RPMI8226 (cell line): ENCODE measurements around the gene DDOST.
A peak's percentile ranks its signal among the peaks of the same experiment; 100 is the strongest.

Experiments used
- DNase-seq: peaks from one replicate; pipeline ENCODE4 v3.0.0-alpha.2; 2015

Gene DDOST

DNA sequence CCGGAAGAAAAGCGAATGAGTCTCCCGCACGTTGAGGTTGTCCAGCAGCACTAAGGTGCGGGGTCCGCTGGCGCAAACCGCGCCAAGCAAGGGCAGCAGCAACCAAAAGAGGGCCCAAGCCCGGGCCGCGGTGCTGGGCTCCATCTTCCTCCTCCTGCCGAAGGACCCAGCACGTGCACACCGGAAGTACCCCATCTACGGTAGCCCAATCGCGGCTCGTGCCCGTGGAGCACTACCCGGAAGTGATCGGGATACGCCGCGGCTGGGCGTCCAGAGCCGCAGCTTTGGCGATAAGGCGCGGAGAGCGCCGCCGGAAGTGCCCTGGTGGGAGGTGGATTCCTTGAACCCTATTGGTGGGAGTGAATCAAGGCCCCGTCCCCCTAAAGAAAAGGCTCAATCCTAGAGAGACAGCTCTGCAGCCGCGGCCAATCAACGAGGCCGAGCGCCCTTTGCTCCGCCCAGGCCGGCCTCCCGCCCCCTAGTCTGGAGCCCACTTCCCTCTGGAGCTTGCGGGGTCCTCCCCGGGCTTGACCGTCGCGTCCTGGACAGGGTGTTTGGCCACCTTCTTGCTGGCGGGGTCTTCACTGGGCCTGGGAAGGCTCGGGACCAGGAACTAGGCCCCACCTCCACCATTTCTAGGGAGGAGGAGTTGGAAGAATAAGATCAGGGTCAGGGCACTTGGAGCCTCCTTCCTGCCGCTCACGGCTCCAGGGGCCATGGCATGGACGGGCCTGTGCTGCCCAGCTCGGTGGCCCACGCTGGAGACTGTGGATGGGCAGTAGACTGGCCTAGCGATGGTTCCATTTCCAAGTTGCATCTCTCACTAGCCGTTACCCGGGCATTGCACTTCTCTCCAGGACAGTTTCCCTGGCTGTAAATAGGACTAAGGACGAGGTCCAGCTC is at the start of gene DDOST:
Gene DDOST, minus strand, starts transcription at position 163 of the 903 bp plus-strand sequence. Its CDS starts 19 bp downstream, at position 144.
- DNase-seq, result peak; percentile 100

DNA sequence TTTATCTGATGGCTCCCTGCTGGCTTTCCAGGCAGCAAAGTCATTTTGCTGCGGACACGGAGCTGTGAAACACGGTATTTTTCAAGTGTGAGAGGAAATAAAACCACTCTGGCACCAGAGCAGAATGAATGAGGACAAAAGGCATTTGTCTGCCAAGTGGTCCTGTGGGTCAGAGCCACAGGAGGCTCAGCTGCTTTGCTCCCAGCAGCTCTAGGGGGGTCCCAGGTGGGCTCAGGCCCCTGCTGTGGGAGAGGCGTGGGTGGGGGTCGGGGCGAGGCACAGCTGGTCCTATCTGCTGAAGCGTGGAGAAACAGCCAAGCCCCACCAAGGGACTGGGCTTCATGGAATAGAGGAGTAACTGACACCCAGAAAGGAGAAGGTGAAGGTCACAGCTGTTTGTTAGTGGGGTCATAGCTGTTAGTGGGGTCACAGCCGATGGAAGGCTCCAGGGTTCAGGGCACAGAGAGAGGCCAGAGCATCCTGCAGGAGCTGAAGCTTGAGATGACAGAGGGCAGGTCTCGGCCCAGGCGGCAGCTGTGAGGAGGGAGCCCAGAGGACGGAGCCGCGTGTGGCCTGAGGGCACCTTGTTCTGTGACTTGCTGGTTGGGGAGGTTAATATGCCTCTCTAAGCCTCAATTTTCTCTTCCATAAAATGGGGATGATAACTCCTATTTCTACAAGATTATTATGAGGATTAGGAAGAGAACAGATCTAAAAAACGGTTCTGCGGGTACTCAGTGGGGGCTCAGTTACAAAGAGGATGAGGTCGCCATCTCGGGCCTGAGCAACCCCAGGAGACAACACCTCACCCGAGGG is 49.5 kb upstream of the DDOST start:
- no peak for DNase-seq

DNA sequence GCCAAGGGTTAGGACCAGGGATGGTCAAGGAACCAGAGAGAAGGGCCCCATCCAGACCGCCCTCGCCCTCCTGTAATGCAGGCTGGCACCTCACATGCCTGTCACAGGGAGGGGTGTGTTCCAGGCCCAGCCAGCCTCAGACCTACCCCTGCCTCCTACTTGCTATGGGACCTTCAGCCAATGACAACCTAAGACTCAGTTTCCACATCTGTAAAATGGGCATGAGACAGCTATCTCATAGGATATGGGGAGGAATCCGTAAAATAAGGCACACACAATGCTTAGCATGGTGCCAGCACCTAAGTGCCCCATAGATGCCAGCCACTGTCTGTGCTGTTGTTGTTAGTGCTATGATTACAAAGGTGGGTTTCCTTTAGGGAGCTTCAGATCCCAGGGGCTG is 48.7 kb upstream of the DDOST start:
- DNase-seq, result no peak

DNA sequence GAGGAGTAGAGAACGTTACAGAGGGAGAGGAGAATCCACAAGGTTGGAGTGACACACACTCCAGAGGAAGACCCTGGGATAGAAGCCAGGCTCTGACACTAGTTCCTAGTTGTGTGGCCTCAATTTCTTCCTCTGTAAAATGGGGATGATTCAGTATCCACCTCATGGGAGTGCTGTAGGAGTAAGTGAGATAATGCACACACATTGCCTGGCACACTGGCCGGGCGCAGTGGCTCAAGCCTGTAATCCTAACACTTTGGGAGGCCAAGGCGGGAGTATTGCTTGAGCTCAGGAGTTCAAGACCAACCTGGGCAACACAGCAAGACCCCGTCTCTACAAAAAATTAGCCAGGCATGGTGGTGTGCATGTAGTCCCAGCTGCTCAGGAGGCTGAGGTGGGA is 47.7 kb upstream of the DDOST start:
- DNase-seq, result no peak

- no peak for DNase-seq
These were observed 46.9 kb upstream of the DDOST start for GRCh38 chr1:20708057-20708456.

DNA sequence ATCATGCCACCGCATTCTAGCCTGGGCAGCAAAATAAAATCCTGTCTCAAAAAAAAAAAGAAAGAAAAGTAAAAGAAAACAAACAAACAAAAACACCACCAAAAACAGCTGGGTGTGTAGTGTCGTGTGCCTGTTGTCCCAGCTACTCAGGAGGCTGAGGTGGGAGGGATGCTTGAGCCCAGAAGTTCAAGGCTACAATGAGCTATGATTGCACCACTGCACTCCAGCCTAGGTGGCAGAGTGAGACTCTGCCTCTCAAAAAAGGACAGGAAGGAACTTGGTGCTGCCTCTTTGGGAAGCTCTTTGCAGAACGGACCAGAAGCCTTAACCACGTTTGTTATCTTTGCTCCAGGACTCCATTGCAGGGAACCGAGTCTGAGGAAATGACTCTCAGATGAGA is 45.7 kb upstream of the DDOST start:
- no peak for DNase-seq

DNA sequence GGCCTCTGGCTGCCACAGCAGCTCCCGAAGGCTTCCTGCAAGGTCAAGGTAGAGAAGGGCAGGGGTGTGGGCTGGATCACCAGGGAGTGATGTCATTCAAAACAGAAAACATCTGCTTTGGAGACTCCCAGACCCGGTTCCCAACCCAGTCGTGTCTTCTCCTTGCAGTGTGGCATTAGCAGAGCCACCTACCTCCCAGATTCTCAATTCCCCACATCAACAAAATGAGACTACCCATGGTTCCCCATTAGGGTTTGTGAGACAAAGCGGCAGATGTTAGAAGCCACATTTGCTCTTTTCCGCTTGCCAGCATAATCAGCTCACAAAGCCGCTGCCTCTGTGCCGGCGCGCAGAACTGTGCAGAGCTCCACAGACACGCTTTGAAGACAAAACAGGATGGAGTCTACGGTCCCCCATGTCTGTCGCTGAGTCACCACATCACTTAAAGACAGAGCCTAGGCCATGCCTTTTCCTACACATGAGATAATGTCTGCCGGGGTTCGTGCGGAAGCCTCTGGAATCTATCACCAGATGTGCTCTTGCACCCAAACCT is 44.1 kb upstream of the DDOST start:
- DNase-seq, result no peak

DNA sequence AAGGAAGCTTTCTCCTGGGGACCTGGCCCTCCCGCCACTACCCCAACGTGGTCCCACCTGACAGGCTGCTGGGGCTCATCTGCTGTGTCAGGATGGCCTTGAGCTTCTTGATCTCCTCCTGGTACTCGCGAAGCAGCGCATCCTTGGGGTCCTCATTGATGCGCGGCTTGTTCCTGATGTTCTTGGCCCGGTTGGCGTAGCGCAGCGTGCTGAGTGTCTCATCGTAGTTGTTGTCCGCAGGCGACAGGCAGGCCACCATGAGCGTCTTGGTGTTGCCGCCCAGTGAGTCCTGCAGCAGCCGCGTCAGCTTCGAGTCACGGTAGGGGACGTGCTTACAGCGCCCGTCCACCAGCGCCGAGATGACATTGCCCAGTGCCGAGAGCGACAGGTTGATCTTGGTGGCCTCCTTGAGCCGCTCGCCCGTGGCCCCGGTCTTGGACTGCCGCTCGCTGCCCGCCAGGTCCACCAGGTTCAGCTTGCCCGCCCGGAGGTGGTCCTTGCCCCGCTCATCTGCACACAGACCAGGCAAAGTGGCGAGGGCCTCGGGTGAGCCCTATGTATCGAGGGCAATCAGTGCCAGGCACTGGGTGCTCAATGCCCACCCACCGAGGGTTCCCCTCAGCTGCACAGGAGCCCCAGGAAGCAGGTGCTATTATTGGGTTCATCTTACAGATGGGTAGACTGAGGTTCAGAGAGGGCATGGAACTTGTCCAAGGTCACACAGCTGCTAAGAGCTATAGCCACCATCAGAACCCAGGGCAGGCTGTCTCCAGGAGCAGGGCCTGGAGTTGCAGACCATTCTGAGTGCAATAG is 43.4 kb upstream of the DDOST start:
- DNase-seq, result no peak

- no peak for DNase-seq
These were observed 42.1 kb upstream of the DDOST start for GRCh38 chr1:20703124-20703756.

GRCh38 chr1:20702416-20702815 is 41.2 kb upstream of the DDOST start:
- DNase-seq, result peak; percentile 49

GRCh38 chr1:20701847-20702246 is 40.7 kb upstream of the DDOST start:
- DNase-seq, result no peak

DNA sequence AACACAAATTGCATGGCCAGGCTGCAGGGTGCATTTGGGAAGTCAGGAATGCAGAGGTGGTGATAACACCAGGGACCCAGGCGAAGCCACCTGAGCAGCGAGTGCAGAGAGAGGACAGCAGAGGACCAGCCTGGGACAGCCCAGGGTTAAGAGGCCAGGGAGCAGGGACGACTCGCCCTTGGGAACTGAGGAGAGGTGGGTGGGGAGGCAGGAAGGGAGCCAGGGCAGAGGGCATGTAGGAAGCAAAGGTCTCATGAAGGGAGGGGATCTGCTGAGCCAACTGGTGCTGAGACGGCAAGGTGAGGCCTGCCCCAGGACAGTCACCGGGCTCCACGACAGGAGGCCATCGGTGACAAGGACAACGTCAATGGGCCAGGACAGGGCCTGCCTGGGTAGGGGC is 40.3 kb upstream of the DDOST start:
- DNase-seq, result no peak

GRCh38 chr1:20700636-20701215 is 39.6 kb upstream of the DDOST start:
- DNase-seq, result no peak

- no peak for DNase-seq
These were observed 38.4 kb upstream of the DDOST start for GRCh38 chr1:20699558-20699957.

DNA sequence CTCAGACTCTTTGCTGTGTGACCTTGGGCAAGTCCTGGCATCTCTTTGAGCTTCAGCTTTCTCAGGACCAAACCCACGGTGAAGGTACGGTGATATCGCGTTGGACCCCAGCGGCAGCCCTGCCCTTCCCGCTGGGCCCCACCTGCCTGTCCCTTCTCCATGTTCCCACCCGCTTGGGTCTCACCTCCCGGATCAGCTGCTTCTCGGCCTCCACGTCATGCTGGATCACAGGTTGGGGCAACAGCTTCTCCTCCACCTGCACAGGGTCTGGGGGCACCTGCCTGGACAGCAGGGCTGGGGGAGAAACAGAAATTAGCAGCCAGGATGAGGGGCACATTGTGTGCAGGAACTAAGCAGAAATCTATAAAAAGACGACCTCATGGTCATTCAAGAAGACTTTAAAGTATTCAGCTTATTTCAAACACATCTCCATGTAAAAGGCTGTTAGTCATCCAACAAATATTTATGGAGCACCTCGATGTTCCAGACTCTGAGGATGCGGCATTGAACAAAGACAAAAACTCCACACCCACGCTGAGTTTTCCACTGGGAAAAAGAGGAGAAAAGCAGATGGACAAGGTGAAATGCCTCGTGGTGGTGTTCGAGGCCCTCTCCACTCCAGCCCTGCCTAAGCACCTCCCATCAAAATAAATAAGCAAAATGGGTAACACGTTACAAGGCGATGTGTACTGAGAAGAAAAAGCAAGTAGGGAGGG is 37.2 kb upstream of the DDOST start:
- no peak for DNase-seq

DNA sequence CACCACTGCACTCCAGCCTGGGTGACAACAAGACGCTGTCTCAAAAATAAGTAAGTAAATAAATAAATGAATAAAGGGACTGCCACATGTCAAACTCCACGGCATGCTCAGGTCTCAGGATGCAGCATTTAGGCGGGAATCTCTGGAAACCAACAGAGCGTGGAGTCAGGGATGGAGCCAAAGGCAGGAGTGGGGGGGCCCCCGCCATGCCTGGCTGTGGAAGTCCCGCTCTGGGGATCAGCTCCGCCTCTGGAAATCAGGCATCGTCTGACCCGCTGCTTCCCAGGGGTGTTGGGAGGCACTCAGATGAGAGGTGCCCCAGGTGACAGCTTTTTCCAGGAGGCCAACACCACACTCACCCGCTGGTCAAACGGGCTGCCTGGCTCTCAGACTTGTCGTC is 36.4 kb upstream of the DDOST start:
- DNase-seq, result no peak

GRCh38 chr1:20696397-20697333 is 35.5 kb upstream of the DDOST start:
- DNase-seq, result peak; percentile 88

GRCh38 chr1:20695515-20695914 is 34.3 kb upstream of the DDOST start:
- no peak for DNase-seq

- DNase-seq, result peak; percentile 2
These were observed 32.5 kb upstream of the DDOST start for GRCh38 chr1:20693623-20694022.

DNA sequence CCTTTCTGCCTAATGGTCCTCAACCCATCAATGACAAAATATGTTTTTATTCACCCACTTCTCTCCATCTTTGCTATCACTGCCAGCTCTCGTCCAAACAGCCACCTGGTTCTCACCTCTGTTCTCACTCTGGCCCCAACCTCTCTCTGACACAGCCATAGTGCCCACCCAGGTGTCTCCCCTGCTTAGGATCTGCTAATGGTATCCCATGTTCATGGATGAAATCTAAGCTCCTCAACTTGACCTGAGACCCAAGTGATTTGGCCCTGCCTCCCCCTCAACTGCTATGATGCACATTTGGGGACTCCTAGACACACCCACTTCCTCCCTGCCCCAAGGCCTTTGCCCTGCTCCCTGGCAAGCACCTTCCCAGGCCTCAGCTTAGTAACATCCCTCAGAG is 30.7 kb upstream of the DDOST start:
- DNase-seq, result peak; percentile 1
